Right lobe of liver (tissue), 4 donors: ENCODE data around the gene CHTF8.

ENCODE experiments used
- POLR2A ChIP-seq: fragments of 450-650 bp; IDR thresholded peaks from one replicate; pipeline ENCODE4 v1.6.1; 2017; ENCODE audit warnings: antibody characterized with exemption, mild to moderate bottlenecking
- TF ChIP-seq, protein P1 (sequence below), 4 donors: fragments of 200-600 bp in 3 of 4; fragments of 450-650 bp in 1 of 4; IDR thresholded peaks; one replicate each; pipeline versions ENCODE4 v1.5.1 to v1.8.0; 2016 to 2022; ENCODE audit warnings: antibody characterized with exemption in 4 of 4, mild to moderate bottlenecking in 2 of 4
- donor health status: DM: no; HTN: no; CAD: no.
- donor health status: DM: no; HTN: no; CAD: no.
- donor health status: DM: no; HTN: yes; CAD: no.

DNA sequence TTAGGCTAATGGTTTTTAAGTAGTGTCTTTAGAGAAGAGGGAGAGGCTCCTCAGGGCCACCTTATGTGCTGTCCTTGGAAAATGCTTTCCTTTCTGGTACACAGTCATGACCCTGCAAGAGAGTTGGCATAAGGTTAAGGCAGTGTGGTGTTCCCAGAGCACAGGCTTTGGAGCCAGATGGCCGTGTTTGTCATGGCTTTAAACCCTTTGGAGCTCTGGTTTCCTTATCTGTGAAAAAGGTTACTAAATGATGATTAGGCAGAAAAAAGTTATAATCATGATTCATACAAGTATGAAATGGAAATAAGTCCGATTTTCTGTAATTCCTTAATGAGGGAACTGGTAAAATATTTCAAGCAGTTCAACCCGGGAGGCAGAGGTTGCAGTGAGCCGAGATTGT, 13.3 kb upstream of the CHTF8 start:
- TF ChIP-seq, protein P1, sequence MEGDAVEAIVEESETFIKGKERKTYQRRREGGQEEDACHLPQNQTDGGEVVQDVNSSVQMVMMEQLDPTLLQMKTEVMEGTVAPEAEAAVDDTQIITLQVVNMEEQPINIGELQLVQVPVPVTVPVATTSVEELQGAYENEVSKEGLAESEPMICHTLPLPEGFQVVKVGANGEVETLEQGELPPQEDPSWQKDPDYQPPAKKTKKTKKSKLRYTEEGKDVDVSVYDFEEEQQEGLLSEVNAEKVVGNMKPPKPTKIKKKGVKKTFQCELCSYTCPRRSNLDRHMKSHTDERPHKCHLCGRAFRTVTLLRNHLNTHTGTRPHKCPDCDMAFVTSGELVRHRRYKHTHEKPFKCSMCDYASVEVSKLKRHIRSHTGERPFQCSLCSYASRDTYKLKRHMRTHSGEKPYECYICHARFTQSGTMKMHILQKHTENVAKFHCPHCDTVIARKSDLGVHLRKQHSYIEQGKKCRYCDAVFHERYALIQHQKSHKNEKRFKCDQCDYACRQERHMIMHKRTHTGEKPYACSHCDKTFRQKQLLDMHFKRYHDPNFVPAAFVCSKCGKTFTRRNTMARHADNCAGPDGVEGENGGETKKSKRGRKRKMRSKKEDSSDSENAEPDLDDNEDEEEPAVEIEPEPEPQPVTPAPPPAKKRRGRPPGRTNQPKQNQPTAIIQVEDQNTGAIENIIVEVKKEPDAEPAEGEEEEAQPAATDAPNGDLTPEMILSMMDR (IDR thresholded peaks at IDR 0.05), result no peak
- no peak for TF ChIP-seq POLR2A
